ENCODE results near the gene PEMT. TPM values are rescaled to one million over a fixed set of nuclear protein-coding genes. Genes with fewer than 3 reads are reported as not detected.

The PEMT gene
- total RNA-seq, 1 experiment from 2014 or later: 35.4 TPM

GRCh38 chr17:17514993-17515933 lies 76.2 kb downstream of the PEMT start:
- no peak for DNase-seq (ENCODE audit: low read depth)

GRCh38 chr17:17514361-17514992 lies 77.0 kb downstream of the PEMT start:
- no peak for DNase-seq (ENCODE audit: low read depth)

DNA sequence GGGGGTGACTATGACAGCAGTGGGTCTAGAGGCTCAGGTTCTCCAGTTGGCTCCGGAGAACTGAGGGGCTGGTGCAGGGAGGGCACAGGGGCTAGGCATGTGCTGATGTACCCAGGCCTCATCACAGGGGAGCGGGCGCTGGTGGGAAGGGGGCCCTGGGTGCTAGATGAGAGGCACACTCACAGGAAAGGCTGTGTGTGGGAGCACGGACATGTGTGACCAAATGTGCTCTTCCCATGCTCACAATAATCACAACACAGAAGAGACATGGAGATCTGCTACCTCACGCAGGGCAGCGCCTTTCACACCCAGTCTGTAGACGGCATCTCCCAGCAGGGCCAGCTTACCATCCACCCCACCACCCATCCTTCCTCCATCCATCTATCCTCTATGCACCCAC lies 77.9 kb downstream of the PEMT start:
- no peak for DNase-seq (ENCODE audit: low read depth)

- DNase-seq (ENCODE audit: low read depth): no peak
These were observed 78.6 kb downstream of the PEMT start for GRCh38 chr17:17512866-17513265.

- peak; percentile 80 for DNase-seq (ENCODE audit: low read depth)
These were observed 79.3 kb downstream of the PEMT start for GRCh38 chr17:17511881-17512858.

DNA sequence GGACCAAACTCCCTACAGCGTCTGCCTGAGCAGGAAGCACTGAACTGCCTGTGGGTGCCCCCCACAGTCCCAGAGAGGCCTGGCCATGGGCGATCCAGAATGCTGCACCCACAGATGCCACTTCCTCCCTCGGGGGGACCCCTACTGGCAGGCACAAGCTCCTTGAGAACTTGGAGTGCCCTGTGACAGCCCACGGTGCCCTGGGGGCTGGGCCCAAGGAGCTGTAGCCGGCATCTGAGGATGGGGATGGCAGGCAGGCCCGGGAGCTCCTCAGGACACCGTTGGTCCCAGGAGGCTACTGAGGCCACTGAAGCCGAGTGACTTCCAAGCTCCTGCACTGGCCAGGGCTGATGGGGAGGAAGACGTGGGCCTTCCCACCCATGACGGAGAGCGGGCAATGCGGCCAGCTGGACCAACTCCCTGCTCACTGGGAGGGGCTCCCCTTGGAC lies 80.2 kb downstream of the PEMT start:
- no peak for DNase-seq (ENCODE audit: low read depth)

DNA sequence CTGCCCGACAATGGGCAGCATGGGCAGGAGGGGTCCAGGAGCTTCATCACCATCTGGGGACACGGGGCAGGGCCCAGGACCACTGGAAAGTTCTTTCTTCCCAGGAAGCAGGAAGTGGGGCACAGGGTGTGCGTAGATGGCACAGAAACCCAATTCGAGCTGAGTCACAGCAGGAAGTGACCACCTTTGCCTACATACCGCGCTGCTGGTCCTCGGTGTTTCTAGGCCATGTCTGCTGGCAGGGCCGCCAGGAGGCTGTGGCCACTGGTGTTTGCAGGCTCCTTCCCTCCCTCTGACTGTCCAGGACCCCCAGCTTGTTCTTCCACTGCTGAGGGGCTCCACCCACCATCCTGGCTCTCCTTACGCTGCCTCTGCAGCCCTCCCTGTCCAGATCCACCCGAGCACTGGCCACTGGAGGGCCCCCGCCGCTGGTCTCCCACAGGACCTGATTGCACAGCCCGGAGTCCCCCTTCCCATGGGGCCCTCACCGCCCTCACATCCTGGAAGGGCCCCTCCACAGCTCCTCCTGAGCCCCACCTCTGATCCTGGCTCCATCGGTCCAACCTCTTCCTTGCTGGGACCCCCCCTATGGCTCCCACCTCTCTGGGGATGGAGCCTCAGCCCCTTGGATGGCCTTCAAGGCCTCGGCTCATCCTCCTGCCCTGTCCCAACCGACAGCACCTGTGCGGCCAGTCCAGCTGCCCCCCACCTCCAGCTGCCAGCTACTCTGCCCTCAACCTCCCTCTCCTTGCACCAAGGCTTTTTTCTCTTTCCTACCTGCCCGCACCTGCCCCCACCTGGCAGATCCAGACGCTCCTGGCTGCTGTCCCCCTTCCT lies 80.8 kb downstream of the PEMT start:
- DNase-seq (ENCODE audit: low read depth): no peak

GRCh38 chr17:17509601-17510425 lies 81.7 kb downstream of the PEMT start:
- no peak for DNase-seq (ENCODE audit: low read depth)

GRCh38 chr17:17508646-17509591 lies 82.6 kb downstream of the PEMT start:
- no peak for DNase-seq (ENCODE audit: low read depth)

DNA sequence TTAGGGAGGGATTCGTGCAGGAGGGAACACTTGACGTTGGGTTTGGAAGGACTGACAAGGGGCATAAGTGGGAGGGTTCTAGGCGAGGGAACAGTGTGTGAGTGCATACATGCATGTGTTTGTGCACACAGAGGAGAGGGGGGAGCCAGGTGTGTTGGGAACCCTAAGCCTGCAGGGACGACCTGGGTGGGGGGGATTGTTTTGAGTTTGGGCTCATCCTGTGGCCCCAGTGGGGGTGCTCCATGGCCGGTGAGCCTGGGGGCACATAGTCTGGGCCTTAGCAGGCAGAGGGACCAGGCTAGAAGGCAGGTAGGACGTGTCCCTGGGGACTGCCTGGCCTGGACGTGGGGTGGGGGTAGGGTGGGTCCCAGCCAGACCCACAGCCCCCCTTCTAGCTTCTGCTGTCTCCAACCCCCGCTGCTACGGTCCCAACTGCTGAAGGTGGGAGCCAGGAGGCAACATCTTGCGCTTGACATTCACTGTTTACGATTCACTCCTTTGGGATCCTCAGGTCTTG lies 83.4 kb downstream of the PEMT start:
- no peak for DNase-seq (ENCODE audit: low read depth)

DNA sequence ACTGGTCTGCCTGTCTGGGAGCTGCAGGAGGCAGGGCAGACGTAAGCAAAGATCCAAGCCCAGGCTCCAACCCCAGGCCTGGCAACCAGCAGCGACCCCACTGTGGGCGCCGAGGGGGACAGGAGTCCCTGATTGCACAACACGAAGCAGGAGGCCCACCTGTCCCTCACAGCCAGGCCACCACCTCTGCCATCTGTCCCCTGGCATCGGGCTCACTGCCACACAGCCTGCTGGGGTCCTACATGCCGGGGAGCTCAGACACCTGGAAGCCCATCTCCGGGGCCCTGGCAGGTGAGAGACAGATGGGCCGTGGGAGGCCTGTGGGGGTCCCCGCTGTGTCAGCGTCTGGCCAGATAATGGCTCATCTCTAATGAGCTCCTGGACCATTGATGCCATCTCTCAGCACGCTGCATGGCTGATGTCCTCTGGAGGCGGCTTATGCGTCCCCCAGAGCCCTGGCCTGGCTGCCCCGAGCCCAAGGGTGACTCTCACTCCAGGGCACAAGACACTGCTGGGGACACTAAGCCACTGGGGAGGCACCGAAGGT lies 84.0 kb downstream of the PEMT start:
- no peak for DNase-seq (ENCODE audit: low read depth)

GRCh38 chr17:17506893-17507464 lies 84.5 kb downstream of the PEMT start:
- DNase-seq (ENCODE audit: low read depth): no peak

GRCh38 chr17:17506181-17506741 lies 85.2 kb downstream of the PEMT start:
- no peak for DNase-seq (ENCODE audit: low read depth)

- DNase-seq (ENCODE audit: low read depth): no peak
These were observed 85.8 kb downstream of the PEMT start for GRCh38 chr17:17505610-17506171.

GRCh38 chr17:17505151-17505550 lies 86.4 kb downstream of the PEMT start:
- DNase-seq (ENCODE audit: low read depth): no peak

GRCh38 chr17:17504341-17505140 lies 87.0 kb downstream of the PEMT start:
- DNase-seq (ENCODE audit: low read depth): no peak
